Testis (tissue), 2 donors: ENCODE data around the gene WNT4.
"Not testable (repeated sequence)": the region's sequence is repeated elsewhere in the genome, so short reads cannot be mapped to it uniquely, and the experiment has no call there.

Source experiments
- CTCF ChIP-seq, 3 experiments: fragments of 450-650 bp in 2 of 3; fragments of 200-600 bp in 1 of 3; sonication (generic) in 1 of 3; IDR thresholded peaks; one replicate each; pipeline ENCODE4 v1.5.1; 2016 to 2019; ENCODE audit warnings: antibody characterized with exemption in 3 of 3, mild to moderate bottlenecking in 2 of 3, moderate library complexity in 1 of 3
- POLR2A ChIP-seq: fragments of 450-650 bp; IDR thresholded peaks from one replicate; pipeline ENCODE4 v1.6.1; 2017; ENCODE audit warnings: antibody characterized with exemption, mild to moderate bottlenecking, moderate library complexity

DNA sequence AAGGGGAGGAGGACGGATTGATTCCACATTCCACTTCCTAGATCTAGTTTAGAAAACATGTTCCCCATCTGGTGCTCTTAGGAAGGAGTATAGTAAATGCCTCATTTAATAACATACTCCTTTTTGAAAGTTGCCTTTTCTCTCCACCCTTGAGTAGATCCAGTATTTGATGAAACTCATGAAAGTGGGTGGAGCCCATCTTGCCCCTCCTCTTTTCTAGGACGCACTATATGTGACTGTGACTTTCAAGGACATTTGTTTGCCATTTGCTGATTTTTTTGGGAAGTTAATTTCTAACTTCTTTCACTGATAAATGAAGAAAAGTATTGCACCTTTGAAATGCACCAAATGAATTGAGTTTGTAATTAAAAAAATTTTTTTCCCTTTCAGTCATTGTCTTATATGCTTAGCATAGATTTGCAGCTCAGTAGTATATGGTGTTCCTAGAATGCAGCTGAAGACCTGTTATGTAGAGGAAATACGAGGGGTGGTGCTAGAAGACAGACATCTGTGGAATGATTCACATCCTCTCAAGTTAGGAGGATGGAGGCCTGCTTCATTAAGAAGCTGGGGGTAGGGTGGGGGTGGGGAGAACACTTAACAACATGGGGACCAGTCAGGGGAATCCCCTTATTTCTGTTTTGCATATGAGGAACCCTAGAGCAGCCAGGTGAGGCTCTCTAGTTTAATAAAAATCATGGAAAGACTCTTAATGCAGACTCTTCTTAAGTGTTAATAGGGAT, 50.7 kb downstream of the WNT4 start:
- not testable (repeated sequence) for TF ChIP-seq CTCF (IDR thresholded peaks at IDR 0.05); POLR2A
